ENCODE data around the gene SNX22.

DNA sequence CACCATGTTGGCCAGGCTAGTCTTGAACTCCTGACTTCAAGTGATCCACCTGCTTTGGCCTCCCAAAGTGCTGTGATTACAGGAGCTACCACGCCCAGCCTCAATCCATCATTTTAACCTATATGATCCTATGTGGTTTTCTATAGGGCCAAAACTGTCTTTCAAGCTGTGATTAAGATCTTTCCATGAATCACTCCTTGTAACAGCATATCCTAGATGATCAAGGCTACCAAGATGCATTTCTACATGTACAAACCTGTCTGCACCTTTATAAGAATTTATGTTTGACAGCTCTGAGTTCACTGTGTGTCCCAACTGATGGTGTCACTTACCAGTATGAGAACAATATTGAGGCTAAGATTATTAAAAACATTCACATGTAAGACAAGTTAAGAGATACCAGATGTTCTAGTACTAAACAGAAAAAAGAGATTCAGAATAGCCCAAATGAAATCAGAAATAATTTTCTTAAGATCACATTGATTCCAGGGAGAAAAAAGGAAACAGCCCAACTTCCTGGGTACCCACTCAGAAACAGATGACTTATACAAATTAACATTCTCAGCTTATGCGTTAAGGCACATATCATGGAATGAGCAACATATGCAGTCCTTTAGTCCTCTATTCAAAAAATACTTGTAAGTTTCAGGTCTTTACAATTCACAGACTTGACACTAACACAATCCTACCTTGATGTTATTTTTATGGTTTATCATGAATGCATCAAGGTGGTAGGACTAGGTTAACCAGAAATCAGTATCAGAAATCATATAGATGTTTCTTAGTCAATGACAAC is 36.1 kb downstream of the SNX22 start:
- no peak for TF ChIP-seq MYC (IDR thresholded peaks at IDR 0.05; ENCODE audit: borderline replicate concordance, low read length)
- no peak for TF ChIP-seq FOSL2 (IDR thresholded peaks at IDR 0.05)
- no peak for TF ChIP-seq FOSL2 (CRISPR knock-in tag; IDR thresholded peaks at IDR 0.05)
- no peak for TF ChIP-seq CHD4 (IDR thresholded peaks at IDR 0.05; ENCODE audit: borderline replicate concordance)
- TF ChIP-seq SMC3 (IDR thresholded peaks at IDR 0.05), result no peak
- no peak for TF ChIP-seq USF2 (IDR thresholded peaks at IDR 0.05)
- no peak for TF ChIP-seq CBX2 (IDR thresholded peaks at IDR 0.05; ENCODE audit: borderline replicate concordance, low read depth)
- TF ChIP-seq CTCF (IDR thresholded peaks at IDR 0.05), result no peak
- no peak for TF ChIP-seq RNF2 (IDR thresholded peaks at IDR 0.05; ENCODE audit: borderline replicate concordance, low read depth)
- no peak for TF ChIP-seq HEYL (CRISPR knock-in tag; IDR thresholded peaks at IDR 0.05)
- TF ChIP-seq, protein P1, sequence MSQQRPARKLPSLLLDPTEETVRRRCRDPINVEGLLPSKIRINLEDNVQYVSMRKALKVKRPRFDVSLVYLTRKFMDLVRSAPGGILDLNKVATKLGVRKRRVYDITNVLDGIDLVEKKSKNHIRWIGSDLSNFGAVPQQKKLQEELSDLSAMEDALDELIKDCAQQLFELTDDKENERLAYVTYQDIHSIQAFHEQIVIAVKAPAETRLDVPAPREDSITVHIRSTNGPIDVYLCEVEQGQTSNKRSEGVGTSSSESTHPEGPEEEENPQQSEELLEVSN (IDR thresholded peaks at IDR 0.05; ENCODE audit: borderline replicate concordance, low read depth), result no peak
- no peak for TF ChIP-seq POLR2A (IDR thresholded peaks at IDR 0.05; ENCODE audit: low read length)

Data from A549 (cell line).